ENCODE results near the gene RBP4.

RBP4 gene

GRCh38 chr10:93601146-93601773 lies at the start of gene RBP4:
Gene RBP4, minus strand, starts transcription at chr10:93601235. Its CDS starts 207 bp downstream, at chr10:93601028.
- DNase-seq: no peak

- no peak for DNase-seq
Measured at GRCh38 chr10:93639791-93640190, 38.8 kb upstream of the RBP4 start.

GRCh38 chr10:93630625-93631557 lies 29.9 kb upstream of the RBP4 start:
- DNase-seq: no peak

GRCh38 chr10:93629647-93630305 lies 28.7 kb upstream of the RBP4 start:
- no peak for DNase-seq

- DNase-seq: no peak
Measured at GRCh38 chr10:93628858-93629257, 27.8 kb upstream of the RBP4 start.

DNA sequence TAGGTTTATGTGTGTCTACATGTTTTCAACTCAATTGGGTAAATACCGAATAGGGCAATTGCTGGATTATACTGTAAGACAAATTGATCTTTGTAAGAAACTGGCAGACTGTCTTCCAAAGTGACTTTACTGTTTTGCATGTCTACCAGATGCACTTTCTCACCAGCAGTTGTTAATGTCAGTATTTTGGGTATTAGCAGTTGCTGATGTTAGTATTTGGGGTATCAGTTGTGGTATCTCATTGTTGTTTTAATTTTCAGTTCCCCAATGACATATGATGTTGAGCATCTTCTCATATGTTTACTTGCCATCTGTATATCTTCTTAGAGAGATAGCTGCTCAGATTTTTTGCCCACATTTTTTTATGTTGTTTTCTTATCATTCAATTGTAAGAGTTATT lies 21.9 kb upstream of the RBP4 start:
- DNase-seq: no peak

- no peak for DNase-seq
Measured at GRCh38 chr10:93620925-93621324, 19.9 kb upstream of the RBP4 start.

DNA sequence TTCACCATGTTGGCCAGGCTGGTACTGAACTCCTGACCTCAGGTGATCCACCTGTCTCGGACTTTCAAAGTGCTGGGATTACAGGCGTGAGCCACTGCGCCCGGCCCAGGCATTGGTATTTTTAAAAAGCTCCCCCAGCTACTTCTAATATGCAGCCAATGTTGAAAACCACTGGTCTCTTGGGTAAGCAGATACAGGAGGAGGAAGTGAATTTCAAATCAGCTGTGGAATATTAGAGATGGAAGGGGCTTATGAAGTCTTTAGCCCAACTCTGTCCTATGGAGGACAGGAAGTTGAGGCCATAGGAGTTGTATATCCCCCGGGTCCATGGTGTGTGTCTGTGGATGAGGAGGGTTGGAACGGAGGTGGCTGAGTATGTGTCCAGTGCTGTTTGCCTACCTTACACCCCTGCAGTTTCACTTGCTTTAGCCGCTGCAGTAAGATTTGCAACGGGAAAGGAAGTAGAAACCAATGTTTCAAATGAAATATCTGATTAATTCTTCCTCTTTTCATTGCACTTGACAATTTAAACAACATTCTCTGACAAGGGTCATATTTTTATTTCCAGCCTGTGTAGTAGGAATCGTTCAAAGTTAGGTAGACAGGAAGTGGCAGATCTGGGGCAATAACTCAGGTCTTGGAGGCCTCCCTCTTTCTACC lies 14.7 kb upstream of the RBP4 start:
- no peak for DNase-seq

DNA sequence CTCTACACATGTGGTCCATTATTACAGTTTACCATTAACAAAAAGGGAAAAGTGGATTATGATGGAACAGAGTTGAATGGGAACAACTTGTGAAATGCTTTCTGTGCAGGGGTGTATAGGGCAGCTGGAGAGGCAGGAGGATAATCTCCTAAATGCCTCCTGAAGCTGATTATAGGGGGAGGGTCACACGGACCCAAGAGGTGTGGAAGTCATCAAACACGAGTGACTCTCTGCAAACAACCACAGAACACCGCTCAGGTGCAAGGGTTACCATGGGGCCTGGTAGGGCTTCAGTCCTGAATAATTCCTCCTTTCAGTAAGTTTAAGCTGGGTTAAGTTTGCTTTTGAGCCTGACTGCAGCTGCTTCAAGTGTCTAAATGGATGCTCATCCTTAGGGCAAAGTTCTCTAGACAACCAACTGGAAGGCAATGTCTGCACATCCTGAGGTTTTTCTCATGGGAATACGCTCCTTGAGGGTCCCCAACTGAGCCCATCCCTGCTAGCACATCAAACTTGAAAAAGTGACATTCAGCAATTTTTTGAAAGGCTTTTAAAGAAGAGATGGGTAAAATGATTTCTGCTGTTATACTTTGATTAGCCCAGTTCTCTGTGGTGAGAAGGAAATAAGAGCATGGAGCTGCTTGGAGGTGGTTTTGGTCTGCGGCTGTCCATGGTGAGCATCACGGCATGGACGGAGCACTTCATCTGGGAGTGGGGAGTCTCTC lies 13.2 kb upstream of the RBP4 start:
- DNase-seq: no peak

DNA sequence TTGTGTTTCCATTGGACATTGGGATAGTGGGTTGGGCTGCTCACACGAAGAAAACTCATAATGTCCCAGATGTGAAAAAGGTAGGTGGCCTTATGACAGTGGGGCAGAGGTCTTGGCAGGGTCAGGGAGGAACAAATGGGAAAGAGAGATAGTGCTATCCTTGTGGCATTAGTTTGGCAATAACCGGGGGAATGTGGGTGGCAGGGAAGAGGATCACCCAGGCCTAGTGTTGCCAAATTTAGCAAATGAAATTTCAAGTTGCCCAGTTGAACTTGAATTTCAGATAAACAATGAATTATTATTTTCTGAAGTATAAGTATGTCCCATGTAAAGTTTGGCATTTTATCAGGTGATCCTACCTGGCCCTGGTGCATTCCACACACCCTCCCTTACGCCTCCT lies 12.1 kb upstream of the RBP4 start:
- DNase-seq: no peak

DNA sequence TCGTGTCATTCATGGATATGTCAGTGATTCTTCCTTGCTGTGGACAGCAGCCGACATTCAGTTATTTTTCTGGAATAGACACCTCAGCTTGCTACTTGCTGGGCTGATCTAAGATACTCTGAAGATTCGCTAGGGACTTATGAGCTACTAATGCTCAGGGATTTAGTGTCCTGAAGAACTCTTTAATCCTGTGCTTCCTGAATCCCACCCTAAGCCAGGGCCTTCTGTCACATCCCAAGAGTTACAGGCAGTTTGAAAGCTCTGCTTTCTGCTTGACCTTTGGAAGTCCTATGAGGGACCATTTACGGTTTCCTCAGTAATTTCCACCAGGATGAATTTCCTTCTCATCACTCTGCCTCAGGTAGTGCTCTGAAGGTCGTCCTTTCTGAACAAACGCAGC lies 11.3 kb upstream of the RBP4 start, which contains the start of gene PDE6C:
PDE6C (plus strand) TSS at position 227 of the 400 bp plus-strand sequence. CDS start 189 bp downstream, outside the sequence.
- no peak for DNase-seq

GRCh38 chr10:93608421-93608820 lies 7.4 kb upstream of the RBP4 start:
- DNase-seq: no peak

DNA sequence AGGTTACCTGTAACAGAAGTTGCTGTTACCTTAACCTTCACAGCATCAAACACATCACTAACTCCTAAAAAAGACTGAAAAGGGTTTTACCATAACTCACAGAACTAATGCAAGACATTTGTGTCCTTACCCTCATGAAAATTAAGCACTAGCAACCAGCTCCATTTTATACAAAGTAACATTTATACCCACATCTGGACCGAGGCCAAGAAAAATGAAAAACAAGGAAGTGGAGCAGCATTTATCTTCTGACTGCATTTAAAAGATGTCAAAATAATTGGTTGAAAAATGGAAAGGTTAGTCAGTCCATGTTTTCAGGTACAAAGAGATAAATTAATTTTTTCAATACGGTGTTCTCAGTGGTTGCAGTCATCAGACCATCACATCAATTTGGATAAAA lies 3.1 kb upstream of the RBP4 start:
- DNase-seq: peak; percentile 3

DNA sequence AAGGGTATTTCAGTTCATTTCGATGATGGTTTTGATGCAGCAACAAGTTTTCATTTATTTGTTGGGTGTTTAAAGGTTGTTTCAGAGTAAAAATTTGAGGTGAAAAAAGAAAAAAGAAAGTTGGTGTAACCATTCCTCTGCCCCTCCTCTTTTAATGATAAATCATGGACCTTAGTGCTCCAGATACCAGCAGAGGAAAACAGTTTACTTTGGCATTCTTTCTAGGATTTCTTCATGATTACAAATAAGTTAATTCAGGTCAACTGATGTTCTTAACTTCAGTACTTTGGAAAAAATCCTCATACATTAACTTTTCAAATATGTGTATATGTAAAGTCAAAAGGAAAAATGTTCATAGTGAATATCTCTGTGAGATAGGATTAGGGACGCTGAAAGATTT lies 2.0 kb upstream of the RBP4 start:
- no peak for DNase-seq

DNA sequence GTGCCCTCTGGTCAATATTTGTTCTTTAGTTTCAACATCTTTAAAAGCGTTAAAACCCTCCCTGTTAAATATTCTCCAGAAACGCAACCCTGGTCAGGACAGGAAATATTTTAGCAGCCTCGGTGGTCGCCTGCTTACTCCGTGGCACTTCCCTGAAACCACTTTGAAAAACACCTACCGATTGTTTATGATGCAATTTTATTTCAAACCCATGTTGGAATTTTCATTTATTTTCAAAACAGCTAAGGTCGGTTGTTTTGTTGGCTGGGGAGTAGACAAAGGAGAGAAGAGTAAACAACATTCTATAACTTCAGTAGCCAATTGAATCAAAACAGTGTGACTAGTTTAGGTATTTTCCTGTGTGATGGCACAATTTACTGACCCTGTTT lies 733 bp upstream of the RBP4 start:
- no peak for DNase-seq

- no peak for DNase-seq
Measured at GRCh38 chr10:93600446-93601145, 439 bp downstream of the RBP4 start.

- no peak for DNase-seq
Measured at GRCh38 chr10:93599778-93600177, 1.3 kb downstream of the RBP4 start.

GRCh38 chr10:93599335-93599734 lies 1.7 kb downstream of the RBP4 start:
- DNase-seq: no peak

- DNase-seq: no peak
Measured at GRCh38 chr10:93598157-93598556, 2.9 kb downstream of the RBP4 start.

- DNase-seq: no peak
Measured at GRCh38 chr10:93597075-93597599, 3.9 kb downstream of the RBP4 start.

- no peak for DNase-seq
Measured at GRCh38 chr10:93596539-93596938, 4.5 kb downstream of the RBP4 start.

All from hematopoietic multipotent progenitor cell treated with erythropoietin and hydrocortisone succinate and interleukin-3 and kit ligand, for 8 days (in vitro differentiated cells).